Subcutaneous adipose tissue (tissue), 4 donors: ENCODE measurements around the gene PATJ. TPM values are rescaled to one million over a fixed set of nuclear protein-coding genes. Genes with fewer than 3 reads are reported as not detected.

ENCODE experiments used
- total RNA-seq, 4 donors: library from RNA; depleted of rRNA; stranded (reverse); fragments of >200 nt; gene quantifications; one replicate each; pipeline ENCODE4 v1.1.0, GENCODE V29; 2016
- TF ChIP-seq, protein P1 (sequence below): fragments of 450-650 bp; IDR thresholded peaks from one replicate; pipeline ENCODE4 v1.5.1; 2016; ENCODE audit warnings: low read depth, mild to moderate bottlenecking, control low read depth, antibody characterized with exemption, moderate library complexity

Gene PATJ
- total RNA-seq, 4 donors from 2014 or later, result 12.2 to 21.6 (median 19.1) TPM

DNA sequence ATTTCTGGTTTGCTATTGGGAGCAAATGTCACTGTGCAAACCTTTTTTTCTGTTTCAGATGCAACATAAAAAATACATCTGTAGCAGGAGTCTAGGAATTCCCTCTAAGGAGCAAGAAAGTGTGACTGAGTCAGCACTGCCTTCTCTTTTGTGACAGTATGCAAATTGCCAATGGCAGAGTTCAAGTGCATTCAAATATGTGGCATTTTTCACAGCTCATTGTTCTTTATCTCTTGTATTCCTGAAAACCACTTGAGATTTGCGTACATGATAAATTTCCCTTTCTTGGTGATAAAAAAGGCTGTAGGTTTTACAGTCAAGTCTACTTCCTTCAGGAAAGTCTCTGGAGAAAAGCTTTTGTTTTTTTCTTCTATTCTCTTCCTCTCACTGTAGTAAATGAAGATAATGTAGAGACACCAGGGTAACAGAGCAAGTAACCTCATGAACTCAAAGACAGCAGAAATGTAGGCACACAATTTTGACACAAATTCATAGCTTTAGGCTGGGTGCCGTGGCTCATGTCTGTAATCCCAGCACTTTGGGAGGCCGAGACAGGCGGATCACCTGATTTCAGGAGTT lies 322.6 kb downstream of the PATJ start:
- TF ChIP-seq, protein P1, sequence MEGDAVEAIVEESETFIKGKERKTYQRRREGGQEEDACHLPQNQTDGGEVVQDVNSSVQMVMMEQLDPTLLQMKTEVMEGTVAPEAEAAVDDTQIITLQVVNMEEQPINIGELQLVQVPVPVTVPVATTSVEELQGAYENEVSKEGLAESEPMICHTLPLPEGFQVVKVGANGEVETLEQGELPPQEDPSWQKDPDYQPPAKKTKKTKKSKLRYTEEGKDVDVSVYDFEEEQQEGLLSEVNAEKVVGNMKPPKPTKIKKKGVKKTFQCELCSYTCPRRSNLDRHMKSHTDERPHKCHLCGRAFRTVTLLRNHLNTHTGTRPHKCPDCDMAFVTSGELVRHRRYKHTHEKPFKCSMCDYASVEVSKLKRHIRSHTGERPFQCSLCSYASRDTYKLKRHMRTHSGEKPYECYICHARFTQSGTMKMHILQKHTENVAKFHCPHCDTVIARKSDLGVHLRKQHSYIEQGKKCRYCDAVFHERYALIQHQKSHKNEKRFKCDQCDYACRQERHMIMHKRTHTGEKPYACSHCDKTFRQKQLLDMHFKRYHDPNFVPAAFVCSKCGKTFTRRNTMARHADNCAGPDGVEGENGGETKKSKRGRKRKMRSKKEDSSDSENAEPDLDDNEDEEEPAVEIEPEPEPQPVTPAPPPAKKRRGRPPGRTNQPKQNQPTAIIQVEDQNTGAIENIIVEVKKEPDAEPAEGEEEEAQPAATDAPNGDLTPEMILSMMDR, result no peak

DNA sequence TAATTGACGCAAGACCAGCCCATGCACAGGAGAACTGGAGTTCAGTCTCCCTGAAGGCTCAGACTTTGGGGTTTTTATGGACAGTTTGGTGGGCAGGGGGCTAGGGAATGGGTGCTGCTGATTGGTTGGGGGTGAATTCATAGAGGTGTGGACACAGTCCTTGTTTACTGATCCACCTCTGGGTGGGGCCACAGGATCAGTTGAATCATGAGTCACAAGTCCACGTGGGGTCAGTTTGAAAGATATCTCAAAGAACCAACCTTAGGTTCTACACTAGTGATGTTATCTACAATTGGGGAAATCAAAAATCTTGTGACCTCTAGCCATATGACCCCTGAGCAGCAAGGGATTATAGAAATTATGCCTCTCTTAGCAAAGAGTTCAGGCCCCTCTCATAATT lies 324.4 kb downstream of the PATJ start:
- TF ChIP-seq, protein P1, result no peak

DNA sequence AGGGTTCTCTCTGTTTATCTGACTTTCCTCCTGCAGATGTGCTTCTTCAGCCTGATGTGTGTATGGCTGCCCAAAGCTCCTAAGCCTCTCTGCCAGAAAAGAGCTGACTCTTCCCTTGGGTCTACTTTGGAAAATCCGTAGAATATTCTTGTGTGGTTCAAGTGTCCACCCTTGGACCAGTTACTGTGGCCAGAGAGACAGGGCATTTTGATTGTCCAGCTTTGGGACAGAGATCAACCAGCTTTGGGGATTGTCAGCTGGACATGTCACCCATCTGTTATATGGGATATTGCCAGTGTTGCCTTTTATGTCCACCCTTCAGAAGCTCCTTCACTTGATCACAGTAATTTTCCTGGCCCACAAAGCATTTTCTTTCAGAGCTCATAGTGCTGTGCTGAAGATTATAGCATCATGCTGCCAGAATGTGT lies 326.1 kb downstream of the PATJ start:
- TF ChIP-seq, protein P1, result no peak

DNA sequence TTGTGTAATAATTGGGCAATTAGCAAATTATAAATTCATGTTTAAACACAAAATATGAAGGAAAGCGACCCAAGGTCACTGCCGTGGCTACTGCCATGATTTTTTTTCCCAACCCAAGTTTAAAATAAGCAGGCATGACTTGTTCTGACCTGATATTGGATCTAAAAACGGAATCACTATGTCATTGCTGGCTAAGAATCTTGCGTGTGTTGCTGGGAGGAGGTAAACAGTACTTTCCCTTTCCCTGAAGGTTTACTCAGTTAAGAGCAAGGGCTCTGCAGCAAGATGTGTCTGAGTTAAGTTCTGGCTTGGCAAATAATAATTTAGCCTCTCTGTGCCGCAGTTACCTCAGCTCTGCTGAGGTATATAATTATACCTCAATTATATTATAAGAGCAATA lies 326.7 kb downstream of the PATJ start:
- TF ChIP-seq, protein P1, result no peak

DNA sequence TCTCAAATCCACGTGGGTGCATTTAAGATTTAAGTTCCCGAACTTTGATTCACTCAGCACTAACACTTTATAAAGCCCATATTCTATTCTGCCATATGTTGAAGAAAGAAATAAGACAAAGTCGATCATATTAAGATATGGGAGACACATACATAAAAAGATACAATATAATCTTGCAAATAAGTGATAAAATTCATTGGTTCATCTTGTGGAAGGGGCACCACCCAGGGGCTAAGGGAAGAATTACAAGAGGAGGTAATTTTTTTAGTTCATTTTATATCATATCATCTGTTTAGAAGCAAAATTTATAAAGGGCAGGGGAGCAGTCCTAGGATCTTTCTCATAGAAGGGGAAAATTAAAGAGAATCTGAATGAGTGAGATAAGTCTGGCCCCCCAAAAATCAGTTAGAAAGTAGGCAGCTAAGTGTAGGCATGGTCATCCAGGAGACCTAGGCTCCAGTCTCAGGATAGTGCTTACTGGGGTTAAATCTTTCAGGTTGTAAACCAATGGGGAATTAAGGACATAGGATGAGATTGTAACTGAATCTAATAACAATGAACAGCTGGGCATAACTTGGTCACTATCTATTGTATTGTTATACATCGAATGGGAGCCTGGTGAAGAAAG lies 328.2 kb downstream of the PATJ start:
- TF ChIP-seq, protein P1, result no peak

DNA sequence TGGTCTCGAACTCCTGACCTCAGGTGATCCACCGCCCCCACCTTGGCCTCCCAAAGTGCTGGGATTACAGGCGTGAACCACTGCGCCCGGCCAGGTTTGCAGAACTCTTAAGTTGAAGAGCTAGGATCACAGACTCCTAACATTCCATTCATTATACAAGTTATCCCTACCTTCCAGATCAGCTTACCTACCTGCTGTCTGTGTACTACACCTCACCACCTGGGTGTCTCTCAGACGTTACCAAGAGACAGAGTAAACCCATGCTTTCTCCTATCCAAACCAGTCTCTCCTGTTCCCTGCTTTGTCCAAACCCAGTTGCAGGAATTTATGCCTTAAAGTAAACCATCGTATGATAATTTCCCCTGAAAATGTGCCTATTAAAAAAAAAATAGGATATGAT lies 329.4 kb downstream of the PATJ start:
- TF ChIP-seq, protein P1, result no peak

DNA sequence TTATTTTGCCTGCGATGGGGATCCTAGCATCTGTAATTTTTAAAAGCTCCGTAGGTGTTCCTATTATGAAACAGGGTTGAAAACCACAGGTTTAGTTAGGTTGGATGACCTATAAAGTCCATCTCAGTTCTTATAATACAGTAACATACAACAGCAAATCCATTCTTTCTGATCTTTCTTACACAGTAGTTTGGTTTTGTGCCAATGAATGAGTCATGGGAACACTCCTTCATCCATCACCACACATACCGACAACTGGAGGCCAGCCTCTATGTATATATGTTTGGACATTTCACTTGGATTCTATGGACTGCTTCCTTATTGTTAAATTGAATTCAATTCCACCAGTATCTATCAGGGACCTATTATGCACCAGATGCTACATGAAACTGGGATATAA lies 334.0 kb downstream of the PATJ start:
- TF ChIP-seq, protein P1, result no peak
